Tibial artery (tissue), 4 donors: ENCODE measurements around the gene SCAP.

Source experiments
- DNase-seq, 2 donors: peaks; one replicate each; pipeline ENCODE4 v3.0.0-alpha.2; 2019
- H3K27ac ChIP-seq, 2 donors: fragments of 200-600 bp; sonication (generic) in 1 of 2; 1 replicate in 1 of 2; 2 replicates in 1 of 2; pipeline ENCODE4 v1.5.1; 2018 to 2019; ENCODE audit warnings: mild to moderate bottlenecking in 1 of 2
- H3K27me3 ChIP-seq, 2 donors: fragments of 200-600 bp; sonication (generic) in 1 of 2; one replicate each; pipeline versions ENCODE4 v1.5.1 to v1.6.0; 2016 to 2019
- H3K36me3 ChIP-seq, 3 donors: fragments of 200-600 bp; sonication (generic) in 2 of 3; one replicate each; pipeline ENCODE4 v1.5.1; 2016 to 2019; ENCODE audit warnings: mild to moderate bottlenecking in 2 of 3
- H3K4me1 ChIP-seq, 4 donors: fragments of 200-600 bp; sonication (generic) in 2 of 4; 1 replicate in 3 of 4; 2 replicates in 1 of 4; pipeline ENCODE4 v1.5.1; 2016 to 2019
- H3K4me3 ChIP-seq, 2 donors: fragments of 200-600 bp; sonication (generic) in 1 of 2; 1 replicate in 1 of 2; 2 replicates in 1 of 2; pipeline ENCODE4 v1.5.1; 2018 to 2019; ENCODE audit warnings: mild to moderate bottlenecking in 2 of 2
- H3K9me3 ChIP-seq, 3 donors: fragments of 200-600 bp; sonication (generic) in 1 of 3; one replicate each; pipeline ENCODE4 v1.5.1; 2016 to 2019
- intact Hi-C: fragments of 100-400 bp; cut with DNase I; formaldehyde crosslinking; loops from one replicate; pipeline ENCODE4 v1.15.0; 2023; ENCODE audit warnings: low total_unique reads
- TF ChIP-seq, protein P1 (sequence below), 2 experiments: fragments of 200-600 bp in 1 of 2; fragments of 450-650 bp in 1 of 2; IDR thresholded peaks; one replicate each; pipeline ENCODE4 v1.5.1; 2017 to 2019; ENCODE audit warnings: antibody characterized with exemption in 2 of 2, mild to moderate bottlenecking in 1 of 2, moderate library complexity in 1 of 2

The SCAP gene

DNA sequence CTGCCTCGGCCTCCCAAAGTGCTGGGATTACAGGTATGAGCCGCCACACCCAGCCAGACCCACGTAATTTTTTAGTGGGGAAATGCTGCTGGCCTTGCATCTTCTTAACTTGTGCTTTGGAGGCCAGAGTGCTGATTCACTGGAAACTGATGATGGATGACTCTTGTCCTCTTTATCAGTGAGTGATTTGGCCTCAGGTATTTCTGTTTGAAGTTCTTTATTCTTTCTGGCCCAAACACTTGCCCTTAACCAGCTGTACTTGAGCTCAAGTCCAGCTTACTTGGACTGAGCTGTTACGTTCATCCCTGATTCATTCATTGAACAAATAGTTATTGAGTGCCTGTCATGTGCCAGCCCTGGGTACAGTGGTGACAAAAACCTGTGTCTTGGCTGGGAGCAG, 90.7 kb downstream of the SCAP start:
- Histone ChIP-seq H3K4me1 (peaks cover 0 to 41% (median 18%) of the 10 kb centered on the region in 4 donors), H3K9me3 (no peaks in the 10 kb centered on the region), H3K27me3 (no peaks in the 10 kb centered on the region), H3K36me3 (peaks cover 5 to 15% (median 8%) of the 10 kb centered on the region in 3 donors), H3K4me3 (no peak overlapping the region), H3K27ac (no peak overlapping the region)
- no peak for DNase-seq
- intact Hi-C loops = no loop called here
- TF ChIP-seq, protein P1, sequence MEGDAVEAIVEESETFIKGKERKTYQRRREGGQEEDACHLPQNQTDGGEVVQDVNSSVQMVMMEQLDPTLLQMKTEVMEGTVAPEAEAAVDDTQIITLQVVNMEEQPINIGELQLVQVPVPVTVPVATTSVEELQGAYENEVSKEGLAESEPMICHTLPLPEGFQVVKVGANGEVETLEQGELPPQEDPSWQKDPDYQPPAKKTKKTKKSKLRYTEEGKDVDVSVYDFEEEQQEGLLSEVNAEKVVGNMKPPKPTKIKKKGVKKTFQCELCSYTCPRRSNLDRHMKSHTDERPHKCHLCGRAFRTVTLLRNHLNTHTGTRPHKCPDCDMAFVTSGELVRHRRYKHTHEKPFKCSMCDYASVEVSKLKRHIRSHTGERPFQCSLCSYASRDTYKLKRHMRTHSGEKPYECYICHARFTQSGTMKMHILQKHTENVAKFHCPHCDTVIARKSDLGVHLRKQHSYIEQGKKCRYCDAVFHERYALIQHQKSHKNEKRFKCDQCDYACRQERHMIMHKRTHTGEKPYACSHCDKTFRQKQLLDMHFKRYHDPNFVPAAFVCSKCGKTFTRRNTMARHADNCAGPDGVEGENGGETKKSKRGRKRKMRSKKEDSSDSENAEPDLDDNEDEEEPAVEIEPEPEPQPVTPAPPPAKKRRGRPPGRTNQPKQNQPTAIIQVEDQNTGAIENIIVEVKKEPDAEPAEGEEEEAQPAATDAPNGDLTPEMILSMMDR (IDR thresholded peaks at IDR 0.05) = no peak

DNA sequence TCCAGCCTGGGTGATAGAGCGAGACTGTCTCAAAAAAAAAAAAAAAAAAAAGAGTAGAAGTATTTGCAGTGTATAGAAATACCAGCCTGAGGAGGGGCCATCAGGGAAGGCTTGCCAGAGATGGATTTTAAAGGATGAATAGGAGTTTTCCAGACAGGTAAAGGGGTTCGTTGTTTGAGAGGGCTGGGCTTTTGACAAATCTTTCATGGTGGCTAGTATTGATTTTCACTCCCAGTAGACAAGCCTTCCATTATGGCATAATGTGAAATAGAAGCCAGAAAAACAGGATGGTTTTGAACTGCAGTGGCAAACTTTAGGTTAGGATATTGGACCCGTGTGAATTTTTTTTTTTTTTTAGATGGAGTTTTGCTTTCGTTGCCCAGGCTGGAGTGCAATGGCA, 91.3 kb downstream of the SCAP start:
- H3K36me3 ChIP-seq = peaks cover 5 to 14% (median 8%) of the 10 kb centered on the region in 3 donors
- DNase-seq = no peak
- peaks cover 0 to 47% (median 24%) of the 10 kb centered on the region in 4 donors for H3K4me1 ChIP-seq
- H3K4me3 ChIP-seq = no peak overlapping the region
- H3K27me3 ChIP-seq = no peaks in the 10 kb centered on the region
- TF ChIP-seq, protein P1 (IDR thresholded peaks at IDR 0.05) = no peak
- no peaks in the 10 kb centered on the region for H3K9me3 ChIP-seq
- intact Hi-C loops = no loop called here
- H3K27ac ChIP-seq = no peak overlapping the region

DNA sequence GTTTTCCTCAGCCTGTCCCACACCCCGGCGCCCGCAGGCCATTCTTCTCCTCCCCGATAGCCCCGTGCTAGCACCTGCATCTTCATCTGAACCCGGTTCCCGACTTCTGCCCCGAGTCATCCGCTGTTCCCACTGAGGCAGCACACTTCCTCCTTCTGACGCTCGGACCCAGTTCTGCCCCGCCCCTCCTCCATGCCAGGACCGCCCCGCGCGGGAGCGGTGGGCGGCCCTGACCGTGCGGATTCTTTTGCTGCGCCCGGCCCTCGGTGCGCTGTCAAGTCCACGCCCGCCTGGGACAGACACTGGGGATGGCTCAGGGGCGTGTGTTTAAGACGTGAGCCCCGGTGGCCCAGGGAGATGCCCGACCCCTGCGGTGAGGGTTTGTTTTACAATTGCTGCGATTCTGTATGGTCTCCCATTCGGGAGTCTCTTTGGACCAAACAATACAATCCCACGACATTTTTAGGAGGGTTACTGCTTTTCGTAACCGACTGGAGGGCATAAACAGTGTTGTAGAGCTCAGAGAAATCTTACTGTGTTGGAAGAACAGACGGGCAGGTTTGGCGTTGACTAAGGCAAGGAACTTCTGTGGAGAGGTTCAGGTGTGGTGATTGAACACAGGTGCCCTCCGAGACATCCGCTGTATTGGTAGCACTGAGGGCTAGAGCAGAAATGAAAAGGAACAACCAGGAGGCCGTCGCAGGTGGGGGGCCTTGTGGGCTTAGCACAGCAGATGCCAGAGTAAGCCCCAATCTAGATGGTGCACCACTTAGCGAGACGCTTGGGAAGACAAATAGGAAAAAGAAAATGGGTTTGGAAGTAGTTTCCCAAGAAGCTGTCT, 94.2 kb downstream of the SCAP start:
- H3K9me3 ChIP-seq = no peaks in the 10 kb centered on the region
- DNase-seq = peak; percentile 88 to 95
- peak overlapping the region; percentile 98 to 100 for H3K27ac ChIP-seq
- intact Hi-C loops = no loop called here
- TF ChIP-seq, protein P1 (IDR thresholded peaks at IDR 0.05) = no peak
- H3K4me3 ChIP-seq = peak overlapping the region; percentile 94 to 100
- H3K36me3 ChIP-seq = peaks cover 0 to 4% (median 0%) of the 10 kb centered on the region in 3 donors
- H3K4me1 ChIP-seq = peaks cover 0 to 48% (median 28%) of the 10 kb centered on the region in 4 donors
- no peaks in the 10 kb centered on the region for H3K27me3 ChIP-seq

DNA sequence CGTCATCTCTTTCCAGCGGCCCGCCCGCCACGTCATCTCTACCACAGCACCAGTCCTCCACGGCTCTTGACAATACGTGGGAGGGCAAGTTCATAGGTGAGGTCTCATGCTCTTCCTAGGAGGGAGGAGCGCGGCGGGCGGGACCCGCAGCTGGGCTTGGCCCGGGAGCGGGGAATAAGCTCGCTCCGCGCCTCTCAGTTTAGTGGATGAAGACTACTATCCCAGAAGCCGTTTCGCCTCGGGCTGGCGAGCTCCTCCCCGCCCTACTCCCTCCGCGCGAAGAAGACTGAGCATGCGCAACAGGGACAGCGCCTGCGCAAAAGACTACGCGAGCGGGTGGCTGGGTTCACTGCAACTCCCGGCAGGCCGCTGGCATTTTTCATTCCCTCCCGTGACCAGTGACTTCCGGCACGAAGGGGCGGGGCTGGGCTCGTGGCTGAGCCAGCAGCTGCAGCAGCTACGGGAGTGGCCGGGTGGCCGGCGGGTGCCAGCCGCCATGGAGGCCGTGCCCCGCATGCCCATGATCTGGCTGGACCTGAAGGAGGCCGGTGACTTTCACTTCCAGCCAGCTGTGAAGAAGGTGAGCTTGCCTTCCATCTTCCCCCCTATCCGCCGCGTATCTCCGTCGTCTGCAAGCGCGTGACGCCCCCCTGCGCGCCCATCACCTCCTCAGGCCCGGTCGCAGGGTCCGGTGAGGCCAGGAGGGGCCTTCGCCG, 95.0 kb downstream of the SCAP start, which contains the start of gene PTPN23:
PTPN23 (plus strand) TSS at position 421 of the 716 bp plus-strand sequence; CDS start at position 497, 76 bp downstream.
- peak within 1 kb of the TSS; percentile 98 to 100 for H3K27ac ChIP-seq
- peaks cover 0 to 41% (median 28%) of the 10 kb centered on the region in 4 donors for H3K4me1 ChIP-seq
- TF ChIP-seq, protein P1 (IDR thresholded peaks at IDR 0.05) = peak in 1 of 2 experiments; percentile 10
- H3K27me3 ChIP-seq = no peaks in the 10 kb centered on the region
- peaks cover 0 to 4% (median 0%) of the 10 kb centered on the region in 3 donors for H3K36me3 ChIP-seq
- intact Hi-C loops = no loop called here
- peak; percentile 98 to 100 for DNase-seq
- peak within 1 kb of the TSS; percentile 94 to 100 for H3K4me3 ChIP-seq
- no peaks in the 10 kb centered on the region for H3K9me3 ChIP-seq

DNA sequence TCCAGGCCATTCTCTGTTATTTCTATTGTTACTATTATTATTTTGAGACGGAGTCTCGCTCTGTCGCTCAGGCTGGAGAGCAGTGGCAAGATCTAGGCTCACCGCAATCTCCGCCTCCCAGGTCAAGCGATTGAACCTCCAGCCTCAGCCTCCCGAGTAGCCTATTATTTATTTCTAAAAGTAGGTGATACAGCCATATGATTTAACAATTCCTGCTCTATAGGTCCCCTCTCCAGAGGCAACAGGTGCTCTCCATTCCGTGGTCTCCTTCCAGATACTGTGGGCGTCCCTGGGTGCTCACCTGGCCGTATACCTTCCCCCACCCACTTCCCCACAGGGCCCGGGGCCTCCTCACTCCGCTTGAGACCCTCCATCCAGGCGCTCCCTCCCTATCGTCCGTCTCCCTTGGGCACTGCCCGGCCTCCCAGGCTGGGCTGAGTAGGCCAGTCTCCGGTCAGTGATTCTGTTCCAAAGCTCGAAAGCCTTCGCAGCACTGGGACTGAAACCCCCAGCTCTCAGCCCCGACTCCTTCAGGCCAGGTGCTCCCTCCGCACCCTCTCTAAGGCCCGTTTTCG, 95.6 kb downstream of the SCAP start:
- TF ChIP-seq, protein P1 (IDR thresholded peaks at IDR 0.05) = no peak
- Histone ChIP-seq H3K4me3 (peak overlapping the region; percentile 94 to 100), H3K9me3 (no peaks in the 10 kb centered on the region), H3K27me3 (no peaks in the 10 kb centered on the region), H3K36me3 (peaks cover 0 to 3% (median 0%) of the 10 kb centered on the region in 3 donors), H3K27ac (peak overlapping the region; percentile 98 to 100), H3K4me1 (peaks cover 0 to 39% (median 26%) of the 10 kb centered on the region in 4 donors)
- DNase-seq = no peak
- intact Hi-C loops = no loop called here
